SK-N-SH (cell line): ENCODE data around the gene CBFB. TPM values are rescaled to one million over a fixed set of nuclear protein-coding genes. Genes with fewer than 3 reads are reported as not detected.

Experiments used
- CTCF ChIA-PET: fragments of 300-600, 350-600 bp; formaldehyde crosslinking; extraction: SDS; loops from one replicate; lab custom pipeline; 2021; lab: Yijun Ruan, JAX
- POLR2A ChIA-PET: fragments of 350-600 bp; sonication (Branson Sonifier 250); formaldehyde crosslinking; extraction: SDS; loops from one replicate; lab custom pipeline; 2020; ENCODE audit warnings: antibody characterized with exemption, inconsistent platforms; lab: Yijun Ruan, JAX
- DNase-seq: peaks from one replicate; pipeline ENCODE4 v3.0.0; 2012
- H2AFZ ChIP-seq: fragments of 200-600 bp; sonication (generic); 2 replicates; pipeline ENCODE4 v1.8.1; 2016; ENCODE audit warnings: antibody characterized with exemption, mild to moderate bottlenecking, low read depth
- H3F3A ChIP-seq: fragments of 200-600 bp; sonication (generic); replicated peaks from 2 replicates; pipeline ENCODE3; 2016; ENCODE audit warnings: antibody characterized with exemption, mild to moderate bottlenecking; ENCODE audit not compliant: insufficient read depth
- H3K27ac ChIP-seq, 2 experiments: fragments of 200-500 bp in 1 of 2; fragments of 200-600 bp in 1 of 2; sonication (Bioruptor generic) in 1 of 2; sonication (generic), shearing (Covaris generic) in 1 of 2; 2 replicates each; pipeline versions ENCODE4 v1.5.1 to v1.6.1; 2014 to 2016; ENCODE audit warnings: low read depth in 2 of 2, inconsistent platforms in 1 of 2, low read length in 1 of 2, mild to moderate bottlenecking in 1 of 2, mixed read lengths in 1 of 2
- H3K27me3 ChIP-seq: fragments of 200-600 bp; sonication (generic), shearing (Covaris generic); 2 replicates; pipeline ENCODE4 v1.6.1; 2016; ENCODE audit warnings: mixed run types; ENCODE audit not compliant: insufficient read depth
- H3K36me3 ChIP-seq, 2 experiments: fragments of 200-500 bp in 1 of 2; fragments of 200-600 bp in 1 of 2; sonication (Bioruptor generic) in 1 of 2; sonication (generic) in 1 of 2; replicated peaks in 1 of 2; 2 replicates each; pipeline versions ENCODE3 to v1.5.1; 2014 to 2016; ENCODE audit warnings: low read length in 1 of 2, mild to moderate bottlenecking in 1 of 2; ENCODE audit not compliant: insufficient read depth in 2 of 2, control insufficient read depth in 1 of 2
- H3K4me1 ChIP-seq, 2 experiments: fragments of 200-500 bp in 1 of 2; fragments of 200-600 bp in 1 of 2; sonication (Bioruptor generic) in 1 of 2; sonication (generic), shearing (Covaris generic) in 1 of 2; 2 replicates each; pipeline versions ENCODE4 v1.5.1 to v1.6.1; 2014 to 2016; ENCODE audit warnings: low read depth in 1 of 2, low read length in 1 of 2, mixed run types in 1 of 2; ENCODE audit not compliant: insufficient read depth in 2 of 2, control insufficient read depth in 1 of 2
- H3K4me2 ChIP-seq: fragments of 200-600 bp; sonication (generic), shearing (Covaris generic); 2 replicates; pipeline ENCODE4 v1.6.1; 2017; ENCODE audit warnings: mixed run types
- H3K4me3 ChIP-seq, 2 experiments: fragments of 200-500 bp in 1 of 2; fragments of 200-600 bp in 1 of 2; sonication (Bioruptor generic) in 1 of 2; sonication (generic), shearing (Covaris generic) in 1 of 2; 2 replicates each; pipeline versions ENCODE4 v1.5.1 to v1.8.1; 2014 to 2016; ENCODE audit warnings: low read depth in 2 of 2, inconsistent platforms in 1 of 2, low read length in 1 of 2, mild to moderate bottlenecking in 1 of 2, mixed read lengths in 1 of 2, moderate library complexity in 1 of 2
- H3K79me2 ChIP-seq: fragments of 200-600 bp; sonication (generic); 2 replicates; pipeline ENCODE4 v1.8.1; 2017; ENCODE audit warnings: mild to moderate bottlenecking; ENCODE audit not compliant: insufficient read depth
- H3K9ac ChIP-seq: fragments of 200-600 bp; sonication (generic); 2 replicates; pipeline ENCODE4 v1.6.1; 2017; ENCODE audit warnings: mixed run types
- H3K9me2 ChIP-seq: fragments of 200-600 bp; sonication (generic); 2 replicates; pipeline ENCODE4 v1.6.1; 2017; ENCODE audit warnings: mixed run types
- H3K9me3 ChIP-seq: fragments of 200-600 bp; sonication (generic); 2 replicates; pipeline ENCODE4 v1.6.1; 2017; ENCODE audit warnings: mixed run types, mild to moderate bottlenecking, moderate library complexity
- H4K20me1 ChIP-seq: fragments of 200-600 bp; sonication (generic); 2 replicates; pipeline ENCODE4 v1.6.1; 2017; ENCODE audit warnings: mild to moderate bottlenecking, mixed run types; ENCODE audit not compliant: insufficient read depth
- CHD2 ChIP-seq: fragments of 150-350 bp; IDR thresholded peaks from 2 replicates; pipeline ENCODE4 v1.6.1; 2018; ENCODE audit warnings: low read length; ENCODE audit not compliant: partially characterized antibody
- ELF1 ChIP-seq: IDR thresholded peaks from 2 replicates; pipeline ENCODE4 v1.4.0; 2012
- FOXM1 ChIP-seq: IDR thresholded peaks from 2 replicates; pipeline ENCODE4 v1.4.0; 2012; ENCODE audit warnings: low read depth, mild to moderate bottlenecking
- GABPA ChIP-seq: IDR thresholded peaks from 2 replicates; pipeline ENCODE4 v1.4.0; 2012; ENCODE audit warnings: low read depth, mild to moderate bottlenecking
- IRF3 ChIP-seq: fragments of 150-350 bp; IDR thresholded peaks from 2 replicates; pipeline ENCODE4 v1.6.1; 2016; ENCODE audit warnings: mild to moderate bottlenecking, low read depth, low read length
- JUND ChIP-seq: IDR thresholded peaks from 2 replicates; pipeline ENCODE4 v1.4.0; 2012
- MAX ChIP-seq: IDR thresholded peaks from 2 replicates; pipeline ENCODE4 v1.4.0; 2012; ENCODE audit warnings: low read depth
- MXI1 ChIP-seq: IDR thresholded peaks from 2 replicates; pipeline ENCODE4 v1.6.1; 2012; ENCODE audit warnings: mild to moderate bottlenecking, low read depth, low read length, improper control_type of control experiment
- NRF1 ChIP-seq: IDR thresholded peaks from 2 replicates; pipeline ENCODE4 v1.6.1; 2012; ENCODE audit warnings: low read depth, mild to moderate bottlenecking, low read length
- PBX3 ChIP-seq: IDR thresholded peaks from 2 replicates; pipeline ENCODE4; 2012
- RAD21 ChIP-seq: IDR thresholded peaks from 2 replicates; pipeline ENCODE4 v1.6.1; 2012; ENCODE audit warnings: mild to moderate bottlenecking, low read length
- RCOR1 ChIP-seq: fragments of 150-350 bp; IDR thresholded peaks from 2 replicates; pipeline ENCODE4 v1.6.1; 2017; ENCODE audit warnings: antibody characterized with exemption, low read length
- SIN3A ChIP-seq: IDR thresholded peaks from 2 replicates; pipeline ENCODE4 v1.6.1; 2012; ENCODE audit warnings: low read depth, mild to moderate bottlenecking, low read length, moderate library complexity, borderline replicate concordance
- TEAD4 ChIP-seq: IDR thresholded peaks from 2 replicates; pipeline ENCODE4 v1.4.0; 2012; ENCODE audit warnings: mild to moderate bottlenecking, borderline replicate concordance; ENCODE audit not compliant: insufficient read depth
- USF2 ChIP-seq: fragments of 150-350 bp; IDR thresholded peaks from 2 replicates; pipeline ENCODE4 v1.6.1; 2017; ENCODE audit warnings: antibody characterized with exemption, low read length, low read depth, borderline replicate concordance
- WGBS: methylation state at CpG from one replicate; pipeline ENCODE4 v1.1.6; 2017; ENCODE audit warnings: low lambda C conversion rate; 5-methylcytosine and 5-hydroxymethylcytosine counted together
- polyA plus RNA-seq, 3 experiments: library from polyadenylated mRNA; depleted of rRNA; stranded (reverse); fragments of >200 nt; gene quantifications; 2 replicates each; pipeline ENCODE4 v1.2.3, GENCODE V29; 2012

The CBFB gene
- polyA plus RNA-seq, 1 of the 3 experiments (the other 2 are of a cell fraction), result 40.1 TPM

- TF ChIP-seq MXI1 (no peak), TEAD4 (no peak), GABPA (no peak)
- H3K79me2 ChIP-seq, result no peaks in the 10 kb centered on the region
- no peaks in the 10 kb centered on the region for H3K36me3 ChIP-seq
- no peak overlapping the region for H2AFZ ChIP-seq
- H3K9ac ChIP-seq, result no peak overlapping the region
- H3F3A ChIP-seq, result no peaks in the 10 kb centered on the region
- WGBS, result 61% methylated on average over 6 of the region's 6 CpGs
- CTCF ChIA-PET, result interaction anchor here (0.6 to 2.3 kb wide), 4 partner anchors 17 to 188 kb away, joined by 3 to 8 read pairs (median 4); no protein-coding TSS in a partner anchor
- POLR2A ChIA-PET, result interaction anchor here (0.6 kb wide), 1 partner anchor 178 kb away, joined by 3 read pairs; no protein-coding TSS in a partner anchor
- no peak overlapping the region for H3K4me2 ChIP-seq
- no peaks in the 10 kb centered on the region for H3K9me3 ChIP-seq
- no peaks in the 10 kb centered on the region for H4K20me1 ChIP-seq
- peaks cover 0 to 11% of the 10 kb centered on the region in 2 experiments; a peak in 1 of 4 replicates for H3K4me1 ChIP-seq
- no peaks in the 10 kb centered on the region for H3K9me2 ChIP-seq
- H3K27me3 ChIP-seq, result no peaks in the 10 kb centered on the region
- H3K4me3 ChIP-seq, result no peak overlapping the region
- no peak for DNase-seq
- H3K27ac ChIP-seq, result no peak overlapping the region
Measured at GRCh38 chr16:66996324-66996982, 32.5 kb upstream of the CBFB start.

- H3K9me3 ChIP-seq, result no peaks in the 10 kb centered on the region
- H3K27me3 ChIP-seq, result no peaks in the 10 kb centered on the region
- H3K4me3 ChIP-seq, result no peak overlapping the region
- no peak overlapping the region for H3K27ac ChIP-seq
- no peak overlapping the region for H3K9ac ChIP-seq
- 55% methylated on average over 3 of the region's 3 CpGs for WGBS
- TF ChIP-seq NRF1 (no peak), RCOR1 (no peak), JUND (no peak)
- no peak for DNase-seq
- H3K4me1 ChIP-seq, result peaks cover 0 to 13% of the 10 kb centered on the region in 2 experiments; a peak in 1 of 4 replicates
- ChIA-PET CTCF (interaction anchor here (1.0 to 2.3 kb wide), 3 partner anchors 17 to 158 kb away, joined by 3 to 8 read pairs (median 4); no protein-coding TSS in a partner anchor), POLR2A (no interaction called here)
- no peaks in the 10 kb centered on the region for H3K9me2 ChIP-seq
- no peaks in the 10 kb centered on the region for H3K36me3 ChIP-seq
- no peaks in the 10 kb centered on the region for H3K79me2 ChIP-seq
- no peaks in the 10 kb centered on the region for H4K20me1 ChIP-seq
- no peak overlapping the region for H3K4me2 ChIP-seq
- H3F3A ChIP-seq, result no peaks in the 10 kb centered on the region
- H2AFZ ChIP-seq, result no peak overlapping the region
Measured at GRCh38 chr16:66996983-66997358, 32.0 kb upstream of the CBFB start.

- 15% methylated on average over 22 of the region's 89 CpGs for WGBS
- Histone ChIP-seq H3F3A (no peaks in the 10 kb centered on the region), H3K4me2 (peak overlapping the region; percentile 88), H3K79me2 (no peaks in the 10 kb centered on the region), H3K27ac (no peak overlapping the region; a peak in 1 of 4 replicates), H3K9me2 (no peaks in the 10 kb centered on the region), H3K4me1 (peaks cover 0 to 13% of the 10 kb centered on the region in 2 experiments; a peak in 1 of 4 replicates), H4K20me1 (no peaks in the 10 kb centered on the region), H3K27me3 (no peaks in the 10 kb centered on the region), H3K4me3 (peak overlapping the region; percentile 51 to 58), H3K36me3 (no peaks in the 10 kb centered on the region), H2AFZ (peak overlapping the region; percentile 84; the same call in 1 of the 2 replicates), H3K9ac (no peak overlapping the region), H3K9me3 (no peaks in the 10 kb centered on the region)
- POLR2A ChIA-PET, result interaction anchor here (0.7 kb wide), 1 partner anchor 30 kb away, joined by 3 read pairs; no protein-coding TSS in a partner anchor
- CTCF ChIA-PET, result interaction anchor here (1.0 to 3.0 kb wide), 5 partner anchors 11 to 176 kb away, joined by 3 to 16 read pairs (median 3); partner anchors contain the start of gene NOL3
- DNase-seq, result peak; percentile 97
- TF ChIP-seq CHD2 (no peak), NRF1 (peak; percentile 67), ELF1 (no peak), RAD21 (no peak), JUND (no peak), SIN3A (no peak), FOXM1 (no peak), RCOR1 (no peak), TEAD4 (no peak), PBX3 (no peak), IRF3 (no peak), MAX (peak; percentile 88), USF2 (no peak)
Measured at GRCh38 chr16:67000384-67001351, 28.3 kb upstream of the CBFB start.
